HAP-1 (cell line): ENCODE data around the gene NT5DC2.

Experiments used
- DNase-seq, 2 experiments: peaks; one replicate each; pipeline ENCODE4 v3.0.0-alpha.2; 2016 to 2020; ENCODE audit warnings: low spot score in 2 of 2
- H3K27me3 ChIP-seq: fragments of 250-450 bp; sonication (Bioruptor Pico); 2 replicates; pipeline ENCODE4 v1.5.1; 2020; ENCODE audit warnings: low read depth, mild to moderate bottlenecking, moderate library complexity
- H3K36me3 ChIP-seq: fragments of 250-450 bp; sonication (Bioruptor Pico); replicated peaks from 2 replicates; pipeline ENCODE4 v1.5.1; 2020; ENCODE audit warnings: mild to moderate bottlenecking
- H3K4me1 ChIP-seq: fragments of 250-450 bp; sonication (Bioruptor Pico); 2 replicates; pipeline ENCODE4 v1.5.1; 2020; ENCODE audit warnings: mild to moderate bottlenecking
- H3K4me3 ChIP-seq: fragments of 250-450 bp; sonication (Bioruptor Pico); 2 replicates; pipeline ENCODE4 v1.5.1; 2020; ENCODE audit warnings: mild to moderate bottlenecking, moderate library complexity
- H3K9me3 ChIP-seq: fragments of 250-450 bp; sonication (Bioruptor Pico); 2 replicates; pipeline ENCODE4 v1.5.1; 2020; ENCODE audit warnings: mild to moderate bottlenecking, moderate library complexity
- in situ Hi-C: fragments of 300-500 bp; cut with MboI; formaldehyde crosslinking; loops from 3 replicates; pipeline ENCODE4 v1.14.3; 2020; ENCODE audit warnings: low sequenced_read_pairs, inconsistent platforms, mixed read lengths

Gene NT5DC2

DNA sequence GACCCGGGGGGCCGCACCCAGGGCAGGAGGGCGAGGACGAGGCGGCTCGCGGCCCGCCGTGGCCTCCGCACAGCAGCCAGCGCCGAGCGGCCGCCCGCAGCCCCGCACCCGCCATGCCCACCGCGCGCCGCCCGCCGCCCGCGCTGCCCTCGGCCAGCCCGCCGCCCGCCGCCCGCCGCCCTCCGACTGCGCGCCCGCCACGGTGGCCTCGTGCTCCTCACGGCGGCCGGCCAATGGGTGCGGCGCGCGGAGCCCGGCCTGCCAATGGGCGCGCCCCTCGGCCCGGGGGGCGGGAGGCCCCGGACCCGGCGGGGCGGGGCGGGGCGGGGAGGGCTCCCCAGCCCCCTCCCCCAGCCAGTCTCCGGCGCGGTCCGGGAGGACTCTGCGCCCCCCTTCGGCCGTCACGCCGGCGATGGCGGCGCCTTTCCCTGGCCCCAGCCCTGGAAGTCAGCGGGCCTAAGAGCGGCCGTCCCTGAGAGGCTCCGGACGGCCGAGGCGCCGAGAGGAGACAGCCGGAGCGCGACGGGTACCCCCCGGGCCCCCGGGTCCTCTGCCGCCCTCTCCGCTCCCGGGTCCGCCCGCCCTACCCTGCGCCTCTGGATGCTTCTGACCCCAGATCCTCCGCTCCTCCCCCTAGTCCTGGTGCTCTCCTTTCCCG, at the start of gene NT5DC2:
NT5DC2 (minus strand) TSS at position 235 of the 658 bp plus-strand sequence; CDS start at position 115, 120 bp downstream.
- Histone ChIP-seq H3K4me1 (peaks cover 20% of the 10 kb centered on the region), H3K9me3 (no peaks in the 10 kb centered on the region), H3K27me3 (no peaks in the 10 kb centered on the region), H3K36me3 (peaks cover 22% of the 10 kb centered on the region), H3K4me3 (peak within 1 kb of the TSS; percentile 81)
- in situ Hi-C loops: loop anchor here (10.0 kb wide), 1 partner anchor 151 kb away; the partner anchor contains the start of genes GNL3 and PBRM1
- peak; percentile 69 to 84 for DNase-seq

DNA sequence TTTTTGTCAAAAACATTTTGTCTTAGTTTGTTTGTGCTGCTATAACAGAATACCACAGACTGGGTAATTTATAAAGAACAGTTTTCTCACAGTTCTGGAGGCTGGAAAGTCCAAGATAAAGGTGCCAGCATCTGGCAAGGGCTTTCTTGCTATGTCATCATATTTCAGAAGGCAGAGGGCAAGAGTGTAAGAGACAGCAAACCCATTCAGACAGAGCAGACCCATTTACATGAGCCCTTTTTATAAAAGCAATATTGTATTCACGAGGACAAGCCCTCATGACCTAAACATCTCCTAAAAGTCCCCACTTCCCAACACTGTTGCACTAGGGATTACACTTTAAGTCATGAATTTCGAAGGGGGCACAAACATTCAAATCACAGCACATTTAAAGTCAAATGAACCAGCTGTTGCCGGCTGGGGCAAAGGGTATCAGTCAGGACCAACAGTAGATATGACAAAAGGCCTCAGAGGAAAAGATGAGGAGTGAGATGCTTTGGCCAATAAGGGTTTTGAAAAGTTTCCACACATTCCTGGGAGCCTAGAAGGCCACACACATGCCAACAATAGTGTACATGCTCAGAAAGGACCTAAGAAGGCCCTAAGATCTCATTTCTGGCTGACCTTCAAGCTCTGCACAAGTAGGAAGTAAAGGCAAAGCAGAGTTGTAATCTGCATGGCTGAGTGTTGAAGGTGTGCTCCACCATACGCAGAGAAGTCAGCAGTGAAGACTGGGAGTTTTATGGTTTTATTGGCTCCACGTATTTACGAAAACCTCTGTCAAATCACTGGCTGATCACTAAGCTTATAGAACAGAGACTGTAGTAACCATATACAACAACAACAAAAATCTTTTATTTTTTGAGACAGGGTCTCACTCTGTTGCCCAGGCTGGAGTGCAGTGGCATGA, 40.7 kb upstream of the NT5DC2 start:
- DNase-seq: no peak
- H3K27me3 ChIP-seq: no peaks in the 10 kb centered on the region
- H3K36me3 ChIP-seq: peaks cover 15% of the 10 kb centered on the region
- in situ Hi-C loops: no loop called here
- H3K4me3 ChIP-seq: no peak overlapping the region
- no peaks in the 10 kb centered on the region for H3K9me3 ChIP-seq
- no peaks in the 10 kb centered on the region for H3K4me1 ChIP-seq

DNA sequence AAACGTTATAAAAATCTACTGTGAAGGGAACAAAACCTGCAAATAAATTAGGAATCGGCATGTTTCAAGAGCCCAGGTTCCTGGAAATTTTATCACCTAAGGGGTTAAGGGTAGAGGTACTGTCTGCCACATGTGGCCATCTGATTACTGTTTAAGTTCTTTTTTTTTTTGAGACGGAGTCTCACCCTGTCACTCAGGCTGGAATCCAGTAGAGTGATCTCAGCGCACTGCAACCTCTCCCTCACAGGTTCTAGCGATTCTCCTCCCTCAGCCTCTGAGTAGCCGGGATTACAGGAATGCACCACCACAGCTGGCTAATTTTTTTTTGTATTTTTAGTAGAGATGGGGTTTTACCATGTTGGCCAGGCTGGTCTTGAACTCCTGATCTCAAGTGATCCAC, 38.6 kb upstream of the NT5DC2 start:
- no peak for DNase-seq
- Histone ChIP-seq H3K4me1 (no peaks in the 10 kb centered on the region), H3K4me3 (no peak overlapping the region), H3K27me3 (no peaks in the 10 kb centered on the region), H3K9me3 (no peaks in the 10 kb centered on the region), H3K36me3 (peaks cover 11% of the 10 kb centered on the region; the same call in 1 of the 2 replicates)
- in situ Hi-C loops: no loop called here

DNA sequence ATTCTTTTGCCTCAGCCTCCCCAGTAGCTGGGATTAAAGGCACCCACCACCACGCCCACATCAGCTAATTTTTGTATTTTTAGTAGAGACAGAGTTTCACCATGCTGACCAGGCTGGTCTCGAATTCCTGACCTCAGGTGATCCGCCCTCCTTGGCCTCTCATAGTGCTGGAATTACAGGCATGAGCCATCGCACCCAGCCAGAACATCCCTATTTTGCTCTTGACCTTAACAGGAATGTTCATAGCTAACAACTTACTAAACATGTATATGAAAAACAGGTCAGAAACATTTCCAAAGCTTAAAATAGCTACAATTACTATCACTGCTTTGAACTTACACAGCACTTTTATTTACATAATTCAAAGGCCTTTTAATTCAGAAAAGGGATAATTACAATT, 36.4 kb upstream of the NT5DC2 start:
- no peak for DNase-seq
- peaks cover 11% of the 10 kb centered on the region; the same call in 1 of the 2 replicates for H3K36me3 ChIP-seq

DNA sequence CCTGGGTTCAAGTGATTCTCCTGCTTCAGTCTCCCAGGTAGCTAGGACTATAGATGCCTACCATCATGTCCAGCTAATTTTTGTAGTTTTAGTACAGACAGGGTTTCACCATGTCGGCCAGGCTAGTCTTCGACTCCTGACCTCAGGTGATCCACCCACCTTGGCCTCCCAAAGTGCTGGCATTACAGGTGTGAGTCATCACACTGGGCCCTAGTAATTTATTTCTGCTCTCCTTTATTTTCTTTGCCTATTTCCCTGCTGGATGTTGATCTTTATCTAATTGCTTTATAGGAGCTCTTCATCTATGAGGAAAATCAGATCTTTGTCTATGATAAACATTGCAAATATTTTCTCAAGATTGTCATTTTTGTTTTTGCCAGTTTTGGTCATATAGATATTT, 34.4 kb upstream of the NT5DC2 start:
- no peak for DNase-seq
- in situ Hi-C loops: no loop called here
- H3K27me3 ChIP-seq: no peaks in the 10 kb centered on the region
- peaks cover 12% of the 10 kb centered on the region for H3K36me3 ChIP-seq
- no peaks in the 10 kb centered on the region for H3K9me3 ChIP-seq
- no peaks in the 10 kb centered on the region for H3K4me1 ChIP-seq
- no peak overlapping the region for H3K4me3 ChIP-seq

More for the DNA sequence above, 36.4 kb upstream of the NT5DC2 start:
- H3K27me3 ChIP-seq: no peaks in the 10 kb centered on the region
- no peak overlapping the region for H3K4me3 ChIP-seq
- H3K4me1 ChIP-seq: no peaks in the 10 kb centered on the region
- no peaks in the 10 kb centered on the region for H3K9me3 ChIP-seq
- in situ Hi-C loops: no loop called here

DNA sequence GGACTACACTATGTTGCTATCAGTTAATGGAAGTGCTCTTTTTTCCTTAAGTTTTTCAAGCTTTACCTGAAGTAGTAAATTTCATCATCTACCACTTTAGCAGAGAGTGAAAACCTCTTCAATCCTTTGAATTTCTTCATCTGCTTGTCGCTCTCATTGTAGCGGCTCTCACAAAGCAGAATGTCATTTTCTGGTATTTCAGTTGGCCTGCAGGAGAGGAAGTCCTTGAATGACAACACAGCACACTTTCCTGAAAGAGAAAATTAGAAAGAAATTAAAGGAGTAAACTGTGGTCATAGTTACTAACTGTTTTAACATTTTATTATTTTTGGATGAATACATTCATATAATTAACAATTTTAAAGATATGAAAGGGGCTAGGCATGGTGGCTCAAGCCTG, 30.3 kb upstream of the NT5DC2 start:
- Histone ChIP-seq H3K4me3 (no peak overlapping the region), H3K4me1 (no peaks in the 10 kb centered on the region), H3K36me3 (peaks cover 32% of the 10 kb centered on the region), H3K27me3 (no peaks in the 10 kb centered on the region), H3K9me3 (no peaks in the 10 kb centered on the region)
- in situ Hi-C loops: no loop called here
- no peak for DNase-seq

DNA sequence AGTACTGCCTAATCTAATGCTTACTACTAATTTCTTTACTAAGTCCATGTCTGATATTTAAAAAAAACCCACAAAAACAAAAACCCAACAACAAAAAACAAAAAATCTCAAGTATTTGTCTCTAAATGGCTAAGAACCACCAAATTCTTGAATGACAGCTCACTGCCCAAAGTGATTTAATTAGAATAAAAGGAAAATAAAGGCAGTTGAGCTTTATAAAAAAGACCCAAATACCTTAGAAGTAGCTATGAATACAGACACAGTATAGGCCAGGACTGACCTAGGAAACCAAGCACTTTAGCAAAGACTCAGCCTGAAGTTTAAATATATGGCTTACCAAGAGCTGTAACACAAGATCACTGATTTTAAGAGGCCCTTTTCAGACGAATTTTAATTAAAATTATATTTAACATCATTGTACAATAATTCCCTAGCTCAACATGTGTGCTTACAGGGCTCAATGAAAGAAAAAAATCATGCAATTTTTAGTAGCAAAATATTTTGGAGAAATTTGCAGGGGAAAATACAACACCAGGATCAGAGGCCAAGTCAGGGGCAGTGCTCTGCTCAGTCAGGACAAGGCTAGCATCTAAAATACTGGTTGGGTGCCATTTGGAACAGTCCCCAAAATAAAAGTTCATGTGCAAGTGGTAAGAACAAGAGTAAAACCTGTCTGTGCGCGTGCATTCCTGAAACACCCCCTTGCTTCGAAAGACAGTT, 27.5 kb upstream of the NT5DC2 start:
- no peak for DNase-seq
- H3K4me1 ChIP-seq: peaks cover 11% of the 10 kb centered on the region
- no peaks in the 10 kb centered on the region for H3K9me3 ChIP-seq
- no peak overlapping the region for H3K4me3 ChIP-seq
- H3K36me3 ChIP-seq: peaks cover 35% of the 10 kb centered on the region
- no peaks in the 10 kb centered on the region for H3K27me3 ChIP-seq
- in situ Hi-C loops: no loop called here

DNA sequence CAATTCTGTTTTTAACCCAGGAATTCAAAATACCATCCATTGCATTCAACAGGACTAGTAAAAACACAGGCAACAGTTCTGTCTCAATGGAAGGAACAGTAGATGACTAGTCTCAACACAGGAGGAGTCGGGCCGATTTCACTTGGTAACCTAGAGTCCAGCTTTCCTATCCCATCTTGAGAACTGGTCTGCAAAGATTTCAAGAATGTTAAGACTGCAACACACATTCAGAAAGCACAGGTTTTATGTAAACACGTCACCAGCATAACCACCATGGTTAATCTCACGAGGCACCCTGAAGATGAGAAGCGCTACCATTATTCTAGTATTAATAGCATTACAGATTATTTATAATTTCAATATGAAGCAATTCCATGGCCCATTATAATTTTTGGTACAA, 24.8 kb upstream of the NT5DC2 start:
- no peak overlapping the region for H3K4me3 ChIP-seq
- no peaks in the 10 kb centered on the region for H3K27me3 ChIP-seq
- H3K4me1 ChIP-seq: peaks cover 13% of the 10 kb centered on the region
- in situ Hi-C loops: no loop called here
- no peak for DNase-seq
- H3K9me3 ChIP-seq: no peaks in the 10 kb centered on the region
- peaks cover 39% of the 10 kb centered on the region for H3K36me3 ChIP-seq

DNA sequence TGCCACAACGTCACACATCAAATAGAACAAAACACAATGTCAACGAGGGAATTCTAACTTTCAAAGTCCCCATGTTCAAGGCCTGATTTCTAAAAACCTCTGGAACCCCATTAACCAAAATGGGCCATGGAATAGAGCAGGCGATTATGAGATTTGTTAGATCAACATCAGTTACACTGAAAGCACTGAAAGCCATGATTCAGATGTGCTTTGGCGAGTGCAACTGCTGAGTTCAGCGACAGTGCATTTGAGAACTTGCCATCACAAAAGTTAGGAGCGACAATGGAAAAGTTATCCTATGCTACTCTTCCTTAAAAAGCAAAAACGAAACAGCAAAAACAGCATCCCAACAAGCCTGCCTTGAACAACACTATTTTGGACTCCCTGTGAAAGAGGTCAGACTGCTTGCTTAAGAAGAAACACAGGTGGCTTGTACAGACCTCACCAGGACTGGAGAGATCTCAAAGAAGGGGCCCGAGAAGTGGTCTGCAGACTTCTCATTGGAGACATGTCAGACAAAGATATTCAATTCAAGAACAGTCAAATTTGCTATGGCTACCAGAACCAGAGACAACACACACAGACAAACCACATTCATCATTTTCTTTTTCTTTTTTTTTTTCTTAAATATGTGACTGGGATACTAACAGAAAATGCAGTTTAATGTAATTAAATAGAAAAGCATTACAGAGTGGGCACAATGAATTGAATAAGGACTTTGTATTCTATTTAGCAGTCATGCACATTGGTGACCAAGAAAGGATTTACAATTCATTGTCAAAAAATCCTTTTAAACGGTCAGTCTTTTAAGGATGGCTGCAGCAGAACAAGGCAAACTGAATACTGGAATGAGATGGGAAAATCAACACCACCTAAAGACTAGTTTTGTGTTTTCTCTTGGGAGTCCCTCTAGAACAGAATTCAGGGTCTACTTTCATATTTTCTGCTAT, 23.6 kb upstream of the NT5DC2 start:
- H3K4me1 ChIP-seq: peaks cover 13% of the 10 kb centered on the region
- no peak overlapping the region for H3K4me3 ChIP-seq
- no peaks in the 10 kb centered on the region for H3K9me3 ChIP-seq
- no peaks in the 10 kb centered on the region for H3K27me3 ChIP-seq
- DNase-seq: no peak
- peaks cover 37% of the 10 kb centered on the region for H3K36me3 ChIP-seq
- in situ Hi-C loops: no loop called here

DNA sequence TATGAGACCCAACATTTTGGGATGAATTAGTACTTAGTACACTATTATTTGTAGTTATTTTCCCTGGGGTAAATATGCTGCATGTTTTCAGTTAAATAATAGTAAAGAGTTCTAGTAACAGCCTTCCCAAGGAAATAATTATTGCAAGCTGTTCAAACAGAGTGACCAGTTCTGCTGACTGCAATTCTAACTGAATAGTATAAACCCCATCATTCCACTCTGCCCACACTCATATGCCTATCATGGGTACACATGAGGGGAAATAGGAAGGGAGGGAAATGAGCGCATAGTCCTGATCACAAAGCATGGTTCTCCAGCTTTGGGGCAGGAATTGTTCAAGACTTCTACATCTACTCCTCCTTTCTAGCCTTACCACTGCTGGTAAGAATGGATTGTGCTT, 21.4 kb upstream of the NT5DC2 start:
- H3K36me3 ChIP-seq: peaks cover 38% of the 10 kb centered on the region
- DNase-seq: no peak
- H3K27me3 ChIP-seq: no peaks in the 10 kb centered on the region
- in situ Hi-C loops: no loop called here
- peaks cover 13% of the 10 kb centered on the region for H3K4me1 ChIP-seq
- no peak overlapping the region for H3K4me3 ChIP-seq
- H3K9me3 ChIP-seq: no peaks in the 10 kb centered on the region

DNA sequence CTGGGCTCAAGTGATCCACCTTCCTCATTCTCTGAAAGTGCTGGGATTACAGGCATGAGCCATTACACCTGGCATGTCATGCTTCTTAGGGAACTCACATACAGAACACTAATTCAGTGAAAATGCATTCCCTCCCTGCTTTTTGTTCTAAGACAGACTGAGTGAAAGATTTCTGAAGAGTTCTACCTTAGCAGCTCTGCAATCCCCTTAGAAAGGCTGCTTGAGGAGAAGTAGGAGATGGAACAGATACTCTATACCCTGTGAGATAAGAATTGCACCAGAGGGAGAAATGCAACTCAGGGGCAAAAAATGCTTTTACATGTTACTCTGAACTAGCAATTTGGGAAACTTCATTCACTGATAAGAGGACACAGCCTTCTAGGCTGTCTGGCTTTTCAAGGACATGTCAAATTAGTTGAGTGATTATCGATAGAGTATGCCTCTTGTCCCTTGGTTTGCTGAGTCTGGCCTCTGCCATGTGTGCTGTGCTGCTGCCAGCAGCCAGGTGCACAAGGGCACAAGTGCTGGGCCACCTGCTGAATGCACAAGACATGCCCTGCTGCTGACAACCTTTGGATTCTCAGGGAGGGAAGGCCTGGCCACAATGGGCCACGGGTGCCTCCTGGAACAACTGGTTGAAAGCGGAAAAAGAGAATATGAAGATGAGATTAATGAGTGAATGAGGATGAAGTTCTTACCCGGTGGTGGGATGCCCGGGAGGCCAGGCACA, 20.5 kb upstream of the NT5DC2 start:
- no peak for DNase-seq
- Histone ChIP-seq H3K36me3 (peaks cover 35% of the 10 kb centered on the region), H3K4me1 (peaks cover 13% of the 10 kb centered on the region), H3K9me3 (no peaks in the 10 kb centered on the region), H3K27me3 (no peaks in the 10 kb centered on the region), H3K4me3 (no peak overlapping the region)
- in situ Hi-C loops: no loop called here

DNA sequence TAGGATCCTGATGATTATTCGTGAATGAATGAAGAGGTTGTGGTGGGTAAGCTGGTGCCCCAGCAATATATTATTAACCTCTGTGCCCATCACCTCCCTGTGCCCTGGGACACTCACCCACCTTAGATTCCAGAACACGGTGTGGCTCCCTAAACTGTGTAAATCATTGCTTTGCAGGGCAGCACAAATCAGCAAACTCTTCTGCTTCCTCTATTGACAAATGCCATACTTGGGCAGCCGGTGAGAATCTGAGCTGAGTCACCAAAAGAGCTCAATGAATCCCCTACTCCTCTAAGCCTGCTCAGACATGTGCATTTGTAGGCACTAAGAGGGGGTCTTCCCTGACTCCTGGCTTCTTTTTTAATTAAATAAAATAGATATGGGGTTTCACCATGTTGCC, 18.4 kb upstream of the NT5DC2 start:
- Histone ChIP-seq H3K4me3 (no peak overlapping the region), H3K4me1 (peaks cover 11% of the 10 kb centered on the region), H3K9me3 (no peaks in the 10 kb centered on the region), H3K27me3 (no peaks in the 10 kb centered on the region), H3K36me3 (peaks cover 30% of the 10 kb centered on the region)
- DNase-seq: peak in 1 of 2 experiments; percentile 2
- in situ Hi-C loops: no loop called here
